ENCODE results near the gene CDH5.

The CDH5 gene

GRCh38 chr16:66366433-66367299 lies at the start of gene CDH5:
Gene CDH5 (plus strand): TSS chr16:66366691. CDS start chr16:66379338, 12,647 bp downstream.
- Histone ChIP-seq H3K4me1 (ENCODE audit: insufficient read depth, poor library complexity, severe bottlenecking) (peaks cover 12% of the 10 kb centered on the region), H3K9me3 (ENCODE audit: severe bottlenecking) (no peaks in the 10 kb centered on the region), H3K4me3 (ENCODE audit: severe bottlenecking) (no peak within 1 kb of the TSS), H3K27me3 (ENCODE audit: insufficient read depth, poor library complexity, severe bottlenecking) (no peaks in the 10 kb centered on the region), H3K27ac (ENCODE audit: poor library complexity, severe bottlenecking) (no peak within 1 kb of the TSS), H3K36me3 (ENCODE audit: low read depth) (no peaks in the 10 kb centered on the region)
- TF ChIP-seq CTCF (IDR thresholded peaks at IDR 0.05; ENCODE audit: poor library complexity, severe bottlenecking): no peak
- DNase-seq (ENCODE audit: low spot score): no peak
- no peak for ATAC-seq (ENCODE audit: low read depth)

GRCh38 chr16:66318505-66318904 lies 48.0 kb upstream of the CDH5 start:
- ATAC-seq (ENCODE audit: low read depth) (no peak), DNase-seq (ENCODE audit: low spot score) (no peak)
- no peak overlapping the region for H3K27ac ChIP-seq (ENCODE audit: poor library complexity, severe bottlenecking)
- no peak overlapping the region for H3K4me3 ChIP-seq (ENCODE audit: severe bottlenecking)
- TF ChIP-seq CTCF (IDR thresholded peaks at IDR 0.05; ENCODE audit: poor library complexity, severe bottlenecking): no peak
- H3K27me3 ChIP-seq (ENCODE audit: insufficient read depth, poor library complexity, severe bottlenecking): no peaks in the 10 kb centered on the region
- H3K9me3 ChIP-seq (ENCODE audit: severe bottlenecking): no peaks in the 10 kb centered on the region
- H3K36me3 ChIP-seq (ENCODE audit: low read depth): no peaks in the 10 kb centered on the region
- no peaks in the 10 kb centered on the region for H3K4me1 ChIP-seq (ENCODE audit: insufficient read depth, poor library complexity, severe bottlenecking)

GRCh38 chr16:66320774-66321173 lies 45.7 kb upstream of the CDH5 start:
- H3K27me3 ChIP-seq (ENCODE audit: insufficient read depth, poor library complexity, severe bottlenecking): no peaks in the 10 kb centered on the region
- DNase-seq (ENCODE audit: low spot score) (no peak), ATAC-seq (ENCODE audit: low read depth) (no peak)
- no peaks in the 10 kb centered on the region for H3K4me1 ChIP-seq (ENCODE audit: insufficient read depth, poor library complexity, severe bottlenecking)
- H3K9me3 ChIP-seq (ENCODE audit: severe bottlenecking): no peaks in the 10 kb centered on the region
- no peaks in the 10 kb centered on the region for H3K36me3 ChIP-seq (ENCODE audit: low read depth)
- no peak overlapping the region for H3K4me3 ChIP-seq (ENCODE audit: severe bottlenecking)
- TF ChIP-seq CTCF (IDR thresholded peaks at IDR 0.05; ENCODE audit: poor library complexity, severe bottlenecking): no peak
- no peak overlapping the region for H3K27ac ChIP-seq (ENCODE audit: poor library complexity, severe bottlenecking)

GRCh38 chr16:66322174-66322573 lies 44.3 kb upstream of the CDH5 start:
- DNase-seq (ENCODE audit: low spot score) (no peak), ATAC-seq (ENCODE audit: low read depth) (no peak)

More at GRCh38 chr16:66322174-66322573, 44.3 kb upstream of the CDH5 start:
- Histone ChIP-seq H3K27me3 (ENCODE audit: insufficient read depth, poor library complexity, severe bottlenecking) (no peaks in the 10 kb centered on the region), H3K4me3 (ENCODE audit: severe bottlenecking) (no peak overlapping the region), H3K4me1 (ENCODE audit: insufficient read depth, poor library complexity, severe bottlenecking) (no peaks in the 10 kb centered on the region), H3K9me3 (ENCODE audit: severe bottlenecking) (no peaks in the 10 kb centered on the region), H3K36me3 (ENCODE audit: low read depth) (no peaks in the 10 kb centered on the region), H3K27ac (ENCODE audit: poor library complexity, severe bottlenecking) (no peak overlapping the region)
- TF ChIP-seq CTCF (IDR thresholded peaks at IDR 0.05; ENCODE audit: poor library complexity, severe bottlenecking): no peak
